Panc1 (cell line): ENCODE results near the gene STK25. TPM values are rescaled to one million over a fixed set of nuclear protein-coding genes. Genes with fewer than 3 reads are reported as not detected.
A peak's percentile ranks its signal among the peaks of the same experiment; 100 is the strongest.

ENCODE experiments used
- ATAC-seq: fragments of 200-7000 bp; cut with Tn5 transposase; 2 replicates; pipeline ENCODE4 v1.9.1; 2020; ENCODE audit warnings: mild to moderate bottlenecking, moderate library complexity
- BruUV-seq: library from RNA; stranded (reverse); fragments of 400-500 nt; replicated peaks from 2 replicates; lab custom pipeline; 2021; lab: Mats Ljungman, UMichigan
- CTCF ChIA-PET: fragments of 300-600 bp; sonication (Branson Sonifier 250); formaldehyde crosslinking; loops from one replicate; lab custom pipeline; 2022; ENCODE audit warnings: antibody characterized with exemption; lab: Charles Lee
- POLR2A ChIA-PET: fragments of 300-600 bp; sonication (Branson Sonifier 250); formaldehyde crosslinking; loops from one replicate; lab custom pipeline; 2022; ENCODE audit warnings: antibody characterized with exemption; lab: Charles Lee
- DNase-seq: peaks from one replicate; pipeline ENCODE4 v3.0.0-alpha.2; 2010; ENCODE audit warnings: low read depth, low spot score
- H3K27ac ChIP-seq: 2 replicates; pipeline ENCODE4 v1.5.1; 2011; ENCODE audit warnings: mild to moderate bottlenecking, low read length, inconsistent platforms
- H3K27me3 ChIP-seq: fragments of 200-500 bp; sonication (Bioruptor generic); 2 replicates; pipeline ENCODE4 v1.6.0; 2014; ENCODE audit warnings: low read length, inconsistent platforms; ENCODE audit not compliant: control insufficient read depth, insufficient read depth
- H3K36me3 ChIP-seq: fragments of 200-500 bp; sonication (Bioruptor generic); 2 replicates; pipeline ENCODE4 v1.5.1; 2014; ENCODE audit warnings: inconsistent platforms, mild to moderate bottlenecking, low read length, moderate library complexity; ENCODE audit not compliant: control insufficient read depth, insufficient read depth
- H3K4me1 ChIP-seq: 2 replicates; pipeline ENCODE4 v1.5.1; 2011; ENCODE audit warnings: inconsistent platforms, mild to moderate bottlenecking, low read length, moderate library complexity; ENCODE audit not compliant: control insufficient read depth, insufficient read depth
- H3K4me3 ChIP-seq, 2 experiments: 2 replicates each; pipeline ENCODE4 v1.5.1; 2011 to 2012; ENCODE audit warnings: low read depth in 2 of 2, low read length in 2 of 2, mild to moderate bottlenecking in 2 of 2, inconsistent platforms in 1 of 2, moderate library complexity in 1 of 2
- H3K9me3 ChIP-seq: fragments of 200-500 bp; sonication (Bioruptor generic); 2 replicates; pipeline ENCODE4 v1.5.1; 2014; ENCODE audit warnings: low read depth, mild to moderate bottlenecking, inconsistent platforms, low read length, moderate library complexity; ENCODE audit not compliant: control insufficient read depth, insufficient read depth
- POLR2AphosphoS5 ChIP-seq: IDR thresholded peaks from 2 replicates; pipeline ENCODE4 v1.6.1; 2012; ENCODE audit warnings: mild to moderate bottlenecking, low read depth, low read length, moderate library complexity
- SIN3A ChIP-seq: IDR thresholded peaks from 2 replicates; pipeline ENCODE4 v1.6.1; 2012; ENCODE audit warnings: low read depth, mild to moderate bottlenecking, low read length, moderate library complexity, borderline replicate concordance; ENCODE audit not compliant: insufficient read depth
- TCF7L2 ChIP-seq: IDR thresholded peaks from 2 replicates; pipeline ENCODE4 v1.6.1; 2011; ENCODE audit warnings: mild to moderate bottlenecking, low read depth, low read length, inconsistent platforms
- in situ Hi-C: cut with HindIII; loops from 2 replicates; pipeline ENCODE4 v1.10.0; 2016; ENCODE audit warnings: low sequenced_read_pairs, low pct_unique_long_range_greater_than_20kb
- intact Hi-C: fragments of 100-400 bp; cut with micrococcal nuclease; formaldehyde crosslinking; loops from one replicate; pipeline ENCODE4 v1.10.0; 2022; ENCODE audit not compliant: unreplicated experiment
- total RNA-seq: library from RNA; stranded (reverse); gene quantifications from one replicate; pipeline ENCODE4 v1.2.1, GENCODE V29; 2021; ENCODE audit not compliant: unreplicated experiment
- TF ChIP-seq, protein P1 (sequence below): fragments of 450-650 bp; IDR thresholded peaks from 2 replicates; pipeline ENCODE4 v1.5.1; 2017; ENCODE audit warnings: mild to moderate bottlenecking
- TF ChIP-seq, protein P2 (sequence below), 2 experiments: IDR thresholded peaks; 2 replicates each; pipeline ENCODE4 v1.6.1; 2011 to 2012; ENCODE audit warnings: low read depth in 2 of 2, control low read depth in 1 of 2, low read length in 1 of 2, mild to moderate bottlenecking in 1 of 2, moderate library complexity in 1 of 2; ENCODE audit not compliant: insufficient read depth in 1 of 2

Gene STK25
- total RNA-seq, 1 experiment from 2014 or later: 195 TPM

DNA sequence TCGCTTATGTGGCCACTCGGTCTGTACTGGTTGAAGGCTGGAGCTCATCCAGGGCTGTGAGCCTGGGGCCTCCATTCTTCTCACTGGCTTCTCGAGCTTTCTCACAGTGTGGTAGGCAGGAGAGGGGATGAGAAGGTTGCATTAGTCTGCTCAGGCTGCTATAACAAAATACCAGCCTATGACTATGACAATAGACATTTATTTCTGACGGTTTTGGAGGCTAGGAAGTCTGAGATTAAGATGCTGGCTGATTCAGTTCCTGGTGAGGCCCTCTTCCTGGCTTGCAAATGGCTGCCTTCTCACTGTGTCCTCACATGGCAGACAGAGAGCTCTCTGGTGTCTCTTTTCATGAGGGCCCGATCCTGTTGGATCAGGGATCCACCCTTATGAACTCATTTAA is 6.2 kb upstream of the STK25 start:
- ATAC-seq: peak; percentile 54
- in situ Hi-C loops: no loop called here
- Histone ChIP-seq H3K36me3 (no peaks in the 10 kb centered on the region), H3K27me3 (no peaks in the 10 kb centered on the region), H3K9me3 (no peaks in the 10 kb centered on the region), H3K4me3 (no peak overlapping the region), H3K27ac (no peak overlapping the region), H3K4me1 (peaks cover under 1% of the 10 kb centered on the region; the same call in 1 of the 2 replicates)
- TF ChIP-seq POLR2AphosphoS5 (no peak), TCF7L2 (no peak), SIN3A (no peak)
- TF ChIP-seq, protein P1, sequence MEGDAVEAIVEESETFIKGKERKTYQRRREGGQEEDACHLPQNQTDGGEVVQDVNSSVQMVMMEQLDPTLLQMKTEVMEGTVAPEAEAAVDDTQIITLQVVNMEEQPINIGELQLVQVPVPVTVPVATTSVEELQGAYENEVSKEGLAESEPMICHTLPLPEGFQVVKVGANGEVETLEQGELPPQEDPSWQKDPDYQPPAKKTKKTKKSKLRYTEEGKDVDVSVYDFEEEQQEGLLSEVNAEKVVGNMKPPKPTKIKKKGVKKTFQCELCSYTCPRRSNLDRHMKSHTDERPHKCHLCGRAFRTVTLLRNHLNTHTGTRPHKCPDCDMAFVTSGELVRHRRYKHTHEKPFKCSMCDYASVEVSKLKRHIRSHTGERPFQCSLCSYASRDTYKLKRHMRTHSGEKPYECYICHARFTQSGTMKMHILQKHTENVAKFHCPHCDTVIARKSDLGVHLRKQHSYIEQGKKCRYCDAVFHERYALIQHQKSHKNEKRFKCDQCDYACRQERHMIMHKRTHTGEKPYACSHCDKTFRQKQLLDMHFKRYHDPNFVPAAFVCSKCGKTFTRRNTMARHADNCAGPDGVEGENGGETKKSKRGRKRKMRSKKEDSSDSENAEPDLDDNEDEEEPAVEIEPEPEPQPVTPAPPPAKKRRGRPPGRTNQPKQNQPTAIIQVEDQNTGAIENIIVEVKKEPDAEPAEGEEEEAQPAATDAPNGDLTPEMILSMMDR: no peak
- TF ChIP-seq, protein P2, sequence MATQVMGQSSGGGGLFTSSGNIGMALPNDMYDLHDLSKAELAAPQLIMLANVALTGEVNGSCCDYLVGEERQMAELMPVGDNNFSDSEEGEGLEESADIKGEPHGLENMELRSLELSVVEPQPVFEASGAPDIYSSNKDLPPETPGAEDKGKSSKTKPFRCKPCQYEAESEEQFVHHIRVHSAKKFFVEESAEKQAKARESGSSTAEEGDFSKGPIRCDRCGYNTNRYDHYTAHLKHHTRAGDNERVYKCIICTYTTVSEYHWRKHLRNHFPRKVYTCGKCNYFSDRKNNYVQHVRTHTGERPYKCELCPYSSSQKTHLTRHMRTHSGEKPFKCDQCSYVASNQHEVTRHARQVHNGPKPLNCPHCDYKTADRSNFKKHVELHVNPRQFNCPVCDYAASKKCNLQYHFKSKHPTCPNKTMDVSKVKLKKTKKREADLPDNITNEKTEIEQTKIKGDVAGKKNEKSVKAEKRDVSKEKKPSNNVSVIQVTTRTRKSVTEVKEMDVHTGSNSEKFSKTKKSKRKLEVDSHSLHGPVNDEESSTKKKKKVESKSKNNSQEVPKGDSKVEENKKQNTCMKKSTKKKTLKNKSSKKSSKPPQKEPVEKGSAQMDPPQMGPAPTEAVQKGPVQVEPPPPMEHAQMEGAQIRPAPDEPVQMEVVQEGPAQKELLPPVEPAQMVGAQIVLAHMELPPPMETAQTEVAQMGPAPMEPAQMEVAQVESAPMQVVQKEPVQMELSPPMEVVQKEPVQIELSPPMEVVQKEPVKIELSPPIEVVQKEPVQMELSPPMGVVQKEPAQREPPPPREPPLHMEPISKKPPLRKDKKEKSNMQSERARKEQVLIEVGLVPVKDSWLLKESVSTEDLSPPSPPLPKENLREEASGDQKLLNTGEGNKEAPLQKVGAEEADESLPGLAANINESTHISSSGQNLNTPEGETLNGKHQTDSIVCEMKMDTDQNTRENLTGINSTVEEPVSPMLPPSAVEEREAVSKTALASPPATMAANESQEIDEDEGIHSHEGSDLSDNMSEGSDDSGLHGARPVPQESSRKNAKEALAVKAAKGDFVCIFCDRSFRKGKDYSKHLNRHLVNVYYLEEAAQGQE (IDR thresholded peaks at IDR 0.05; ENCODE audit: insufficient read depth in 1 of 2, low read depth in 2 of 2, low read length in 1 of 2): no peak
- no peak for DNase-seq
- no TSS peak for BruUV-seq
- POLR2A ChIA-PET: no interaction called here
- intact Hi-C loops: no loop called here
- CTCF ChIA-PET: no interaction called here

DNA sequence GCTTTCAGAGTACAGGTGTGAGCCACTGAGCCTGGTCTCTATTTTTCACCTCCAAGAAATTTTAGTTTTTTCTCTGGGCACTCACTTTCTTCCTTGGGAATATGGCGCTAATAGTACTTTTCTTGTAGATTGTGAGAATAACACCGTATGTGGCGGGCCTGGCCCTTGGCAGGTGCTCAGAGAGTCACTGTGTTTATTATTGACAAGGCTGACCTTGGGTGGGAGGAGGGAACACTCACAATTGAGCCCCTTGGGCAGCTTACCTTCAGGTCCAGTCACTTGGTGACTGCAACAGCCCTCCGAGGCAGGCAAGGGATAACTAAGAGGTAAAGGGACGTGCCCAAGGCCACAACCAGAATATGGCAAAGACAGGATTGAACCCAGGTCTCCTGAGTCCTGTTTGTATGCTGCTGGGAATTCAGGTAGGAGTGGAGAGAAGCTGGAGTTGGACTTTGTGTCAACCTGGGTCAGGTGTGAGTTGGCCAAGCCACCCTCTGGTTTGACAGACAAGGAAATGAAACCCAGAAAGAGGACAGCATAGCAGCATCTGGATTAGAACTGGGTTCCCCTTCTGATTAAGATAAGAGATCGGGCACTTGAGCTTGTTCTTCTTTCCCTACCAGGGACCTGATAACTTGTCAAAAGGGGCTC is 2.8 kb upstream of the STK25 start:
- TF ChIP-seq SIN3A: no peak
- TF ChIP-seq, protein P2 (IDR thresholded peaks at IDR 0.05; ENCODE audit: insufficient read depth in 1 of 2, low read depth in 2 of 2, low read length in 1 of 2): no peak
- TF ChIP-seq TCF7L2: no peak
- no peak for TF ChIP-seq POLR2AphosphoS5
- TF ChIP-seq, protein P1: no peak
- no peak overlapping the region for H3K27ac ChIP-seq
- H3K9me3 ChIP-seq: no peaks in the 10 kb centered on the region
- ChIA-PET CTCF (no interaction called here), POLR2A (no interaction called here)
- BruUV-seq: no TSS peak
- H3K36me3 ChIP-seq: no peaks in the 10 kb centered on the region
- H3K4me1 ChIP-seq: peaks cover 14% of the 10 kb centered on the region
- H3K4me3 ChIP-seq: no peak overlapping the region
- intact Hi-C loops (no loop called here), in situ Hi-C loops (no loop called here)
- no peaks in the 10 kb centered on the region for H3K27me3 ChIP-seq
- ATAC-seq (no peak), DNase-seq (no peak)
